ENCODE measurements around the gene GPC6. TPM values are rescaled to one million over a fixed set of nuclear protein-coding genes. Genes with fewer than 3 reads are reported as not detected.

Gene GPC6
- total and polyA plus RNA-seq, 12 donors = 0.15 to 5.4 (median 2.5) TPM

- intact Hi-C loops (cut with DNase I) = loop anchor here in 1 of 10 donors (10.0 kb wide), 1 partner anchor 75 kb away; no protein-coding TSS in a partner anchor
- H3K27me3 ChIP-seq = no peaks in the 10 kb centered on the region
- peak overlapping the region in 4 of 10 donors; percentile 1 to 52 (median 18) for H3K27ac ChIP-seq
- TF ChIP-seq CTCF (IDR thresholded peaks at IDR 0.05) = no peak
- no peaks in the 10 kb centered on the region for H3K36me3 ChIP-seq
- ATAC-seq (peak in 6 of 8 donors; percentile 25 to 79 (median 68)), DNase-seq (no peak)
- H3K4me3 ChIP-seq = no peak overlapping the region
- no peaks in the 10 kb centered on the region for H3K9me3 ChIP-seq
- H3K4me1 ChIP-seq = peaks cover 0 to 33% (median 6%) of the 10 kb centered on the region in 9 donors
- WGBS, 2 donors = 62 to 70% methylated on average over 8 of the region's 8 CpGs
Measured at GRCh38 chr13:94309997-94310855, 1083.6 kb downstream of the GPC6 start.

GRCh38 chr13:94311893-94312292, 1085.3 kb downstream of the GPC6 start:
- DNase-seq = no peak
- intact Hi-C loops (cut with DNase I) = loop anchor here in 1 of 10 donors (10.0 kb wide), 1 partner anchor 77 kb away; no protein-coding TSS in a partner anchor
- Histone ChIP-seq H3K4me3 (no peak overlapping the region), H3K27ac (peak overlapping the region in 1 of 10 donors; percentile 45), H3K4me1 (peaks cover 0 to 25% (median 6%) of the 10 kb centered on the region in 9 donors), H3K27me3 (no peaks in the 10 kb centered on the region), H3K36me3 (no peaks in the 10 kb centered on the region), H3K9me3 (no peaks in the 10 kb centered on the region)
- 31 to 49% methylated on average over 2 of the region's 2 CpGs for WGBS, 2 donors
- TF ChIP-seq CTCF (IDR thresholded peaks at IDR 0.05) = no peak
- peak in 1 of 8 donors; percentile 29 for ATAC-seq

- Histone ChIP-seq H3K27me3 (no peaks in the 10 kb centered on the region), H3K9me3 (no peaks in the 10 kb centered on the region), H3K4me3 (no peak overlapping the region), H3K4me1 (peaks cover 0 to 25% (median 6%) of the 10 kb centered on the region in 9 donors), H3K27ac (peak overlapping the region in 4 of 10 donors; percentile 9 to 45 (median 26)), H3K36me3 (no peaks in the 10 kb centered on the region)
- no peak for TF ChIP-seq CTCF (IDR thresholded peaks at IDR 0.05)
- intact Hi-C loops (cut with DNase I) = loop anchor here in 1 of 10 donors (10.0 kb wide), 1 partner anchor 78 kb away; no protein-coding TSS in a partner anchor
- ATAC-seq (peak in 3 of 8 donors; percentile 21 to 31 (median 22)), DNase-seq (no peak)
- 61 to 73% methylated on average over 15 of the region's 15 CpGs for WGBS, 2 donors
Measured at GRCh38 chr13:94312511-94313216, 1086.1 kb downstream of the GPC6 start.

DNA sequence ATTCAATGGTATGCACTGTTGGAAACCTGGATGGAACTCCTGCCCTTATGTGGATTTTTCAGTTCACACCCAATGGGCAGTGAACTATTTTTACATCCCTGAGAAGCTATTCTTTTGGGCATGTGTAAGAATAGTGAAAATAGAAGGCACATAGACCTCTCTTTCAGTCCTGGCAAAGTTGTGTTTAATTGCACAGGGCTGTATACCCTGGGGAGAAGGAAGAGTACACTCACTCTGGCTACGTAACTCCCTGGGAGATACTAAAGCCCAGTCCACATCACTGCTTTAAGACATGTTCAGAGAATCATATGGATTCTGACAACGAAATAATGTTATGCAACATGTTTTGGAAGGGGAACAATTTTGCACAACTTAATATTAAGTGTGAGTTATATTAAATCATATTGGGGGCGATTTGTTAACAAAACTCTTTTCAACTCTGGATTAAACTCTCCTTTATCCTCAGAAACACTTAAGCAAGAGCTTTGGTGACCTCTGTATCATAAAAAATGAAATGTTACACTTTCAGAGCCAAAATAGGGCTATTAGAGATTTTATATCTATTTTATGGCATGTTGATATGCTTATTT, 1086.8 kb downstream of the GPC6 start:
- WGBS, 2 donors = 77 to 87% methylated on average over 3 of the region's 3 CpGs
- DNase-seq = no peak
- intact Hi-C loops (cut with DNase I) = loop anchor here in 1 of 10 donors (10.0 kb wide), 1 partner anchor 79 kb away; no protein-coding TSS in a partner anchor

More for the DNA sequence above, 1086.8 kb downstream of the GPC6 start:
- H3K4me3 ChIP-seq = no peak overlapping the region
- peaks cover 0 to 25% (median 6%) of the 10 kb centered on the region in 9 donors for H3K4me1 ChIP-seq
- H3K9me3 ChIP-seq = no peaks in the 10 kb centered on the region
- TF ChIP-seq CTCF (IDR thresholded peaks at IDR 0.05) = no peak
- ATAC-seq = peak in 1 of 8 donors; percentile 47
- no peaks in the 10 kb centered on the region for H3K36me3 ChIP-seq
- no peaks in the 10 kb centered on the region for H3K27me3 ChIP-seq
- peak overlapping the region in 1 of 10 donors; percentile 45 for H3K27ac ChIP-seq

All from heart right ventricle (tissue), 16 donors.